Measurements from ENCODE around the gene MMS19.
"Not testable (repeated sequence)": the region's sequence is repeated elsewhere in the genome, so short reads cannot be mapped to it uniquely, and the experiment has no call there.

The MMS19 gene

DNA sequence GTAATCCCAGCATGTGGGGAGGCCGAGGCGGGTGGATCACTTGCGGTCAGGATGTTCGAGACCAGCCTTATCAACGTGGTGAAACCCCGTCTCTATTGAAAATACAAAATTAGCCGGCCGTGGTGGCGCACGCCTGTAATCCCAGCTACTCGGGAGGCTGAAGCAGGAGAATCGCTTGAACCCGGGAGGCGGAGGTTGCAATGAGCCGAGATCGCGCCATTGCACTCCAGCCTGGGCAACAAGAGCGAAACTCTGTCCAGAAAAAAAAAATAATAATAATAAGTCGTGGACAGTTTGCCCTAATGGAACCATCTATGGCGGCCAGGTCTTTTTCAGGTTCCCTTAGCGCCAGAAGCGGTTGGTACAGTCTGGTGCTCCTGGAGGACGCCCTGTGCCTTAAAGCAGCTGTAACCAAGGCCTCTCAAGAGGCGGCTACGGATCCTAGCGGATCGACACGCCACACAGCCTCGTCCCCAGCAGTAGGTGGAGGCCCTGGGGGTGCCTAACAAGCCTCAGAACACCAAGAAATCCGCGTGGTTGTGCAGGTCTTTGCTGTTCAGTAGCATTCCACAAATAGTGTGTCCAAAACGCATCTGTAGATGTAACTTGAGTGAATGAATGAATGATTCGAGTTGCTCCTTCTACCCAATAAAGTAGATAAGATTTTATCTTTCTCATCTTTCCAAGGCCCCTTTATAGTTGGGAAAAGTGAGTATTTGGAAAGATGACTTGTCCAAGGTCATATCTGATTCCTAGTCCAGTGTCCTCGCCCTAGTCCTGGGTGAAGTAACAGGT lies 71.2 kb downstream of the MMS19 start:
- no peak for DNase-seq (ENCODE audit: low read depth in 2 of 2, low spot score in 1 of 2)

DNA sequence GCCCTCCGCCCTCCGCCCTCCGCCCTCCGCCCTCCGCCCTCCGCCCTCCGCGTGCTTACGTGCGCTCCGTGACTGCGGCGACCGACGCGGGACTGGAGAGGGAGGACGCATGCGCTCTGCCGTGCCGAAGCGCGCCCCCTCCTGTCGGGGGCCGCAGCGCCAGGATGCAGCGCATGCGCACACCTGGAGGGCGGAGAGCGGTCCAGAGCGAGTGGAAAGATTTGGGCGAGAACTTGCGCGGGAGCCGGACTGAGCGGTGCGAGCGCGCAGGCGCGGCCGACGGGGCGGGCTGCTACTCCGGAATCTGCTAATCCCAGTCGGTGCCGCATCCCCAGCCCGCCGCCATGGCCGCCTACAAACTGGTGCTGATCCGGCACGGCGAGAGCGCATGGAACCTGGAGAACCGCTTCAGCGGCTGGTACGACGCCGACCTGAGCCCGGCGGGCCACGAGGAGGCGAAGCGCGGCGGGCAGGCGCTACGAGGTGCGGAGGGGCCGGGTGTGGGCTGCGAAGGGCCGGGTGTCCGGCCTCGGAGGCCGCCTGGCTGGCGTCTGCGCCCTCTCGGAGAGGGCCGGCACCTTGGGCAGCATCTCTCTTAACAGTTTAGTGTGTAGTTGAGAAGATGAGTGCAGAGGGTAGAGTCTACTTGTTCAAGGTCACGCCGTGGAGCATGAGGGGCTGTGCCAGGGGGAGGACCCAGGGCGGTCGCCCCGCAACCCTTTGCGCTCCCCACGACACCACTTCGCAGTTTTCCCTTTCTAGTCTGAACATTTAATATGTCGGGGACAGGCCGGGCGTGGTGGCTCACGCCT lies 72.1 kb downstream of the MMS19 start, which contains the start of gene PGAM1:
PGAM1 (plus strand) TSS at position 228 of the 812 bp plus-strand sequence; CDS start at position 345, 117 bp downstream.
- DNase-seq (ENCODE audit: low read depth in 2 of 2, low spot score in 1 of 2), result peak; percentile 83 to 90

DNA sequence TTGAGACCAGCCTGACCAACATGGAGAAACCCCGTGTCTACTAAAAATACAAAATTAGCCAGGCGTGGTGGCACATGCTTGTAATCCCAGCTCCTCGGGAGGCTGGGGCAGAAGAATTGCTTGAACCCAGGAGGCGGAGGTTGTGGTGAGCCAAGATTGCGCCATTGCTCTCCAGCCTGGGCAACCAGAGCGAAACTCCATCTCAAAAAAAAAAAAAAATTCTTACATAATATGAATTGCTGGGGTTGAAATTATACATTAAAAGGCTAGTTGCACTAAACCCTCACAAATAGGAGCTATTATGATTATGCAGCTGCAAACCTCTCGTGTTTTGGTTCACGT lies 74.5 kb downstream of the MMS19 start:
- not testable (repeated sequence) for DNase-seq (ENCODE audit: low read depth in 2 of 2, low spot score in 1 of 2)

DNA sequence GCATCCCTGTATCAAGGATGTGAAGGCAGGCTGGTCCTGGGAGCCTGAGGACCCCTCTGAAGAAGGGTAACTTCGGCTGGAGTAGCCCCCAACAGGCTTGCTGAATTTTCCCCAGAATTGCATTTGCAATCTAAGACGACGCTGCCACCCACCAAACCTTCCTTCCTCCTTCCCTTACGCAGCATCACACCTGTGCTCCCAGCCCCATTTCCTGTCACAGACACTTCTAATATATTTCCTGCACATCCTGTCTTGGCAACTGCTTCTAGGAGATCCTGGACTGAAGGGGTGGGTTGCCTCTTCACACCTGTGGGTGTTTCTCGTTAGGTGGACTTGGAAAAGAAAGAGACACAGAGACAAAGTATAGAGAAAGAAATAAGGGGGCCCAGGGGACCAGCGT lies 81.7 kb downstream of the MMS19 start:
- no peak for DNase-seq (ENCODE audit: low read depth in 2 of 2, low spot score in 1 of 2)

GRCh38 chr10:97412891-97413304 lies 85.3 kb downstream of the MMS19 start:
- DNase-seq (ENCODE audit: low read depth in 2 of 2, low spot score in 1 of 2), result no peak

DNA sequence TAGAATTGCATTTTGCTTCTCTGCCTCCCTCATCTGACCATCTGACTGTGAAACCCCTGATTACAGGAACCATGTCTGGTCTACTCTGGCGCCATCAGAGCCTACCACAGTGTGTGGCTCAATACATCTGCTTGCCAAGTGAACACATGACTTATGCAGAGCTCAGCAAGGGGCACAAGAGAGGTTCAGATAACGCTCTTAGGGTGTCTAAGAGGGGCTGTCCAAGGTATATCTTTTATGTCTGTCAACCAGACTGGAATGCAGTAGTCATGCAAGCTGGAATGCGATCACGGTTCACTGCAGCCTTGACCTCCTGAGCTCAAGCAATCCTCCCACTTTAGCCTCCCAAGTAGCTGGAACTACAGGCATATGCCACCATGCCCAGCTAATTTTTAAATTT lies 86.8 kb downstream of the MMS19 start:
- DNase-seq (ENCODE audit: low read depth in 2 of 2, low spot score in 1 of 2), result no peak

DNA sequence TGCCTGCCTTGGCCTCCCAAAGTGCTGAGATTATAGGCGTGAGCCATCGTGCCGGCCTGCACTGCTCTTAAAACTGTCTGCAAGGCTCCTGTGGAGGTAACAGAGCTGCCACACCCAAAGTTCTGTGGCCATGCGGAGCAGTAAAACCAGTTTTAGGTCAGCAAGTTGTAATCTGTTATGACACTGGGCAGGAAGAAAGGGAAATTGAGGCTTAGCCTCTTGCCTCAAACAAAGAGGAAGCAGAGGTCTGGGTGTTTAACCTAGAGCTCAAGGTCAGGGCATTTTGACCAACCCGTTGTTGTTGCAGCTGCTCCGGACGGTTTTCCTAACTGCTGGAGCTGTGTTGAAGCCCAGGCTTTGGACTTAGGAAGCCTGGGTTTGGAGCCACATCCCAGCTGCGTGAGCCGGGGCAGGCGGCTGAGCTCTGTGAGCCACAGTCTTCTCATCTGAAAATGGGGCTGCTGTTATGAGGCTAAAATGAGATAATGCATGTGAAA lies 89.7 kb downstream of the MMS19 start:
- no peak for DNase-seq (ENCODE audit: low read depth in 2 of 2, low spot score in 1 of 2)

Data from stimulated activated CD8-positive, alpha-beta memory T cell treated with anti-CD3 and anti-CD28 coated beads, Interleukin-4, amount 100 ng/mL, for 1 hour (primary cell).